Thoracic aorta (tissue), 2 donors: ENCODE results near the gene FGF23. TPM values are rescaled to one million over a fixed set of nuclear protein-coding genes. Genes with fewer than 3 reads are reported as not detected.

Experiments used
- ATAC-seq: fragments of 150-250 bp; one replicate; pipeline ENCODE4 v1.8.0; 2017; ENCODE audit warnings: low read depth; ENCODE audit not compliant: insufficient number of reproducible peaks, low FRiP score
- DNase-seq: peaks from one replicate; pipeline ENCODE4 v3.0.0-alpha.2; 2020; ENCODE audit warnings: low spot score
- H3K27ac ChIP-seq, 2 donors: fragments of 200-600 bp; sonication (generic); 1 replicate in 1 of 2; 2 replicates in 1 of 2; pipeline ENCODE4 v1.5.1; 2016; ENCODE audit warnings: mild to moderate bottlenecking in 2 of 2, moderate library complexity in 2 of 2
- H3K27me3 ChIP-seq: fragments of 200-600 bp; sonication (generic); replicated peaks from 2 replicates; pipeline ENCODE4 v1.6.0; 2016; ENCODE audit warnings: mild to moderate bottlenecking; ENCODE audit not compliant: insufficient read depth
- H3K36me3 ChIP-seq: fragments of 200-600 bp; sonication (generic); one replicate; pipeline ENCODE4 v1.5.1; 2016
- H3K4me1 ChIP-seq, 2 donors: fragments of 200-600 bp; sonication (generic); 1 replicate in 1 of 2; 2 replicates in 1 of 2; pipeline versions ENCODE4 v1.5.1 to v1.6.0; 2016; ENCODE audit warnings: low read depth in 2 of 2, mild to moderate bottlenecking in 1 of 2; ENCODE audit not compliant: control insufficient read depth in 1 of 2
- H3K4me3 ChIP-seq: fragments of 200-600 bp; sonication (generic); 2 replicates; pipeline ENCODE4 v1.5.1; 2016; ENCODE audit warnings: mild to moderate bottlenecking
- H3K9me3 ChIP-seq: fragments of 200-600 bp; sonication (generic); 2 replicates; pipeline ENCODE4 v1.5.1; 2016
- CTCF ChIP-seq: fragments of 200-600 bp; sonication (generic); IDR thresholded peaks from one replicate; pipeline ENCODE4 v1.5.1; 2019; ENCODE audit warnings: antibody characterized with exemption
- total RNA-seq, 2 donors: library from RNA; depleted of rRNA; stranded (reverse); fragments of >200 nt; gene quantifications; one replicate each; pipeline versions ENCODE4 v1.1.0 to v1.2.3, GENCODE V29; 2016

The FGF23 gene
- total RNA-seq, 2 donors from 2014 or later: not detected

DNA sequence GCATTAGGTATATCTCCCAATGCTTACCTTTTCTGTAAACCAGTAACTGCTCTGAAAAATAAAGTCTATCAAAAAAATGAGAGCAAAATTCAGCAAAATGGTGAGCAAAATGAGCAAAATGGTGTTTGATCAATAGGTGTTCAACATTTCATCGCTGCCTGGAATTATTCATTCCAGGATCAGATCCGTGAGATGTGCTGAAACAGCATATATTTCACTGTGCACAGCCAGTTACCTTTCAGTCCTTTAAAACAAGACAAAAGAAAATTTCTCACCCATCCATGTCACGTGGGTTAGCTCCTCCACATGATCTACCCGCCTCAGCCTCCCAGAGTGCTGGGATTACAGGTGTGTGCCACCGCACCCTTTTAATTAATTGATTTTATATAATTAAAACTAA, 8.1 kb upstream of the FGF23 start:
- DNase-seq: no peak
- no peaks in the 10 kb centered on the region for H3K4me1 ChIP-seq
- no peaks in the 10 kb centered on the region for H3K36me3 ChIP-seq
- H3K4me3 ChIP-seq: no peak overlapping the region
- no peaks in the 10 kb centered on the region for H3K27me3 ChIP-seq
- ATAC-seq: no peak
- no peaks in the 10 kb centered on the region for H3K9me3 ChIP-seq
- no peak for TF ChIP-seq CTCF
- no peak overlapping the region for H3K27ac ChIP-seq

GRCh38 chr12:4386801-4387200, 7.3 kb upstream of the FGF23 start:
- H3K4me3 ChIP-seq: no peak overlapping the region
- no peaks in the 10 kb centered on the region for H3K27me3 ChIP-seq
- no peak for DNase-seq
- no peaks in the 10 kb centered on the region for H3K36me3 ChIP-seq
- no peaks in the 10 kb centered on the region for H3K9me3 ChIP-seq
- no peak for ATAC-seq
- TF ChIP-seq CTCF: no peak
- H3K4me1 ChIP-seq: no peaks in the 10 kb centered on the region
- no peak overlapping the region for H3K27ac ChIP-seq

DNA sequence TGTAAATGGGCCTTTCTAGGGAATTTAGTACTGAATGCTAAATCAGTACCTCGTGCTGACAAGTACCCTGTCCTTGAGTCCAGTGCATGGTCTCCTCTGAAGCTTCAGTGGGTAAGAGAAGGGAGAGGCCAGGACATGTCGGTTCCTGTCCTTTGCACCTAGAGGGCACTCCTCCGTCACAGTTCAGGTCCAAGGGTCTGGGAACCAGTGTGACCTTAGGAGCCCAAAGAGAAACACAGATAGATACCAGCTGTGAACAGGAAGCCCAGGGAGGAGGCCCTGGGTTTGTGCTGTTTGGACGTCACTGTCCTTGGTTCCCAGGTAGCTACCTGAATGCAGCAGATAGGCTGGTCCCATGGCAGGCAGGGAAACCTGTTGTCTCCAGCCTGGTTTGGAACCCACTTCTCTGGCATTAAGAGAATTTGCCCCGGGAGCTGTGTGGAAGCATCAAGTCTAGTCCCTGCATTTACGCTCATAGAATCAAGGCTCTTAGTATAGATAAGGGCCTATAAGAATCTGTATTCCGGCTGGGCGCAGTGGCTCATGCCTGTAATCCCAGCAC, 3.9 kb upstream of the FGF23 start:
- Histone ChIP-seq H3K4me1 (no peaks in the 10 kb centered on the region), H3K27me3 (no peaks in the 10 kb centered on the region), H3K36me3 (no peaks in the 10 kb centered on the region), H3K27ac (no peak overlapping the region), H3K9me3 (no peaks in the 10 kb centered on the region), H3K4me3 (no peak overlapping the region)
- DNase-seq (no peak), ATAC-seq (no peak)
- no peak for TF ChIP-seq CTCF

GRCh38 chr12:4380332-4380731, 820 bp upstream of the FGF23 start:
- H3K4me3 ChIP-seq: no peak overlapping the region
- TF ChIP-seq CTCF: no peak
- H3K9me3 ChIP-seq: no peaks in the 10 kb centered on the region
- ATAC-seq (no peak), DNase-seq (no peak)
- H3K27me3 ChIP-seq: no peaks in the 10 kb centered on the region
- H3K27ac ChIP-seq: no peak overlapping the region
- H3K4me1 ChIP-seq: no peaks in the 10 kb centered on the region
- no peaks in the 10 kb centered on the region for H3K36me3 ChIP-seq

DNA sequence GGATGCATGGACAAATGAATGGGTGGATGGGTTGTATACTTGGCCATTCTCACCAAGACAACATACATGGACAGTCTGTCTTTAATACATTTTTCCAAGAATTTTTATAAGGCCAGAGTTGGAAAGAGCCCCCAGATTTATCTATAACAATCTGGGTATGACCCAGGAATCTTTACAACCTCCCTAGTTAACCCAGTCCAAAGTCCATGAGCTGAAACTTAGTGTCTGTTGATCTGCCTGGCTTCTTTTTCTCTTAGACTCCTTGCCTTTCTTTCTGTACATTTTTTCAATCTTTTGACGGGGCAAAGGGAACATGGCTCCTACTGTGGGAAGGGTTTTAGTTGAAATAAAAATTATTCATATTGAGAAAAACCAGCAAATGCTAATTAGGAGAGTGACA, 740 bp downstream of the FGF23 start:
- Histone ChIP-seq H3K36me3 (no peaks in the 10 kb centered on the region), H3K9me3 (no peaks in the 10 kb centered on the region), H3K27me3 (no peaks in the 10 kb centered on the region), H3K27ac (no peak overlapping the region), H3K4me1 (no peaks in the 10 kb centered on the region), H3K4me3 (no peak overlapping the region)
- no peak for TF ChIP-seq CTCF
- ATAC-seq (no peak), DNase-seq (no peak)
